NCI-H1048 (cell line): Measurements from ENCODE around the gene KLHDC8A.
"Not testable (repeated sequence)": the region's sequence is repeated elsewhere in the genome, so short reads cannot be mapped to it uniquely, and the experiment has no call there.

Source experiments
- DNase-seq: peaks from one replicate; lab custom pipeline; 2025; lab: John Stamatoyannopoulos, UW

Gene KLHDC8A

GRCh38 chr1:205318231-205318991, 38.3 kb downstream of the KLHDC8A start:
- DNase-seq, result no peak

GRCh38 chr1:205317311-205317917, 39.3 kb downstream of the KLHDC8A start:
- DNase-seq, result no peak

GRCh38 chr1:205316161-205316566, 40.6 kb downstream of the KLHDC8A start:
- no peak for DNase-seq

- no peak for DNase-seq
Measured at GRCh38 chr1:205315008-205315618, 41.6 kb downstream of the KLHDC8A start.

- no peak for DNase-seq
Measured at GRCh38 chr1:205313563-205314308, 43.0 kb downstream of the KLHDC8A start.

GRCh38 chr1:205312866-205313562, 43.7 kb downstream of the KLHDC8A start:
- no peak for DNase-seq

- DNase-seq, result no peak
Measured at GRCh38 chr1:205310976-205311704, 45.6 kb downstream of the KLHDC8A start.

- no peak for DNase-seq
Measured at GRCh38 chr1:205309741-205310140, 47.0 kb downstream of the KLHDC8A start.

GRCh38 chr1:205306929-205307566, 49.7 kb downstream of the KLHDC8A start:
- no peak for DNase-seq

GRCh38 chr1:205304695-205305070, 52.0 kb downstream of the KLHDC8A start:
- DNase-seq, result no peak

- no peak for DNase-seq
Measured at GRCh38 chr1:205304046-205304694, 52.6 kb downstream of the KLHDC8A start.

GRCh38 chr1:205303247-205303888, 53.4 kb downstream of the KLHDC8A start:
- DNase-seq, result no peak

GRCh38 chr1:205301842-205302588, 54.7 kb downstream of the KLHDC8A start:
- no peak for DNase-seq

GRCh38 chr1:205301205-205301821, 55.4 kb downstream of the KLHDC8A start:
- no peak for DNase-seq

- DNase-seq, result no peak
Measured at GRCh38 chr1:205300149-205300548, 56.6 kb downstream of the KLHDC8A start.

- DNase-seq, result no peak
Measured at GRCh38 chr1:205298191-205298994, 58.3 kb downstream of the KLHDC8A start.

- not testable (repeated sequence) for DNase-seq
Measured at GRCh38 chr1:205297546-205298177, 59.1 kb downstream of the KLHDC8A start.
